ENCODE results near the gene PHKA2.

DNA sequence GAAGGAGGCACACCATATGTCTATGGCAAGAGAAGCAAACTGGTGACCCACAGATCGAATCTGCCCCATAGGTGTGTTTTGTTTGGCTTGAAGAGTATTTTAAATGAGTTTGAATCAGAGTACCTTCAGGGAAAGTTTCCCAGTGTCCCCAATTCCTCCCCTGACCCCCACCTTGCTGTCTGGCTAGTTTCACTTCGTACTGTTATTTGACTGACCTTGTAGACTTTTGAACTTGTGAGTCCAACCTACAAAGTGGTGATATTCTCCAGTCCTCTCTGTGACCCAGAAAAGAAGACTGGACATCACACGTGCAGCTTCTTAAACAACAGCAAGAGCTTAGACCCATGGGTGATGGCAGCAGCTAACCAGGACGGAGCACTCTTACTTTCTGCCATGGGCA is 39.4 kb downstream of the PHKA2 start:
- no peak for TF ChIP-seq CTCF (conservative IDR thresholded peaks at IDR 0.05; ENCODE audit: low read depth, low read length)
- no peak for TF ChIP-seq EZH2phosphoT487 (IDR thresholded peaks at IDR 0.05; ENCODE audit: borderline replicate concordance, low read length)

Measured in PC-3 (cell line).